Pons (tissue), 1 donor: Measurements from ENCODE around the gene NIPBL.
"Not testable (repeated sequence)": the region's sequence is repeated elsewhere in the genome, so short reads cannot be mapped to it uniquely, and the experiment has no call there.

Experiments used
- DNase-seq: peaks from one replicate; pipeline ENCODE4 v3.0.0-alpha.2; 2016; ENCODE audit warnings: low spot score

Gene NIPBL

DNA sequence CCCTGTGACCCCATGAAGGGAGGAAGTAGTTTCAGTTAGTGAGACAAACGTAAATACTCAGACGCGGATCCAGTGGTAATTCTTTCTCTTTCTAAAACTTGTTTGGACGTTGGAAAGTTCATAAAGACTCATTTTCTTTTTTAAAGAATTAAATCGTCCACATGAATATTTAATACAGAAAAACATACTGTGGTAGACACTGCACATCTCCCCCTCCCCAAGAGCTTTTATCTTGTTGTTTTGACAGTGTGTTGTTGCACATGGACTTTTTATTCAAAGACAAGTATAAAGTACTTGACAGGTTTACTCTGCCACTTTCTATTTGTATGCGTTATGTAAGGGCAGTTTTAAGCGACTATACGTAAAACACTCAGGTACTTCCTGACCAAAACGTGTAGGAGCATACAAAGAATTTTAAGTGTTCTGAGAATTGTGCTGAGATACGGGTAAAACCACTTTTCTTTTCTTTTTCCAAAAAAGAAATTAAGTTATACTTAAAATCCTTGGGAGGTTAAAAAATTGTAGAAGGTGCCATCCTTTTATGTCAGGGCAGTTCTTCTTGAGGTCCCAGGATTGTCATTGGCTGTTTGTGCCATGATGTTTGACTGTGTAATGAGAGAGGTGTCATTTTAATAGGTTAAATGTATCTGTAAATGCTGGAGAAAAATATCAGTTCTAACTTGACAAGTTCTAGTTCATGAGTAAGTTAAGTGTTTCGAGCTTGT is 1.3 kb downstream of the NIPBL start:
- peak; percentile 53 for DNase-seq

GRCh38 chr5:36878392-36879082 is 2.0 kb downstream of the NIPBL start:
- peak; percentile 20 for DNase-seq

GRCh38 chr5:36879274-36880033 is 2.9 kb downstream of the NIPBL start:
- peak; percentile 8 for DNase-seq

- DNase-seq: no peak
Measured at GRCh38 chr5:36880761-36881160, 4.2 kb downstream of the NIPBL start.

GRCh38 chr5:36881304-36881703 is 4.7 kb downstream of the NIPBL start:
- no peak for DNase-seq

DNA sequence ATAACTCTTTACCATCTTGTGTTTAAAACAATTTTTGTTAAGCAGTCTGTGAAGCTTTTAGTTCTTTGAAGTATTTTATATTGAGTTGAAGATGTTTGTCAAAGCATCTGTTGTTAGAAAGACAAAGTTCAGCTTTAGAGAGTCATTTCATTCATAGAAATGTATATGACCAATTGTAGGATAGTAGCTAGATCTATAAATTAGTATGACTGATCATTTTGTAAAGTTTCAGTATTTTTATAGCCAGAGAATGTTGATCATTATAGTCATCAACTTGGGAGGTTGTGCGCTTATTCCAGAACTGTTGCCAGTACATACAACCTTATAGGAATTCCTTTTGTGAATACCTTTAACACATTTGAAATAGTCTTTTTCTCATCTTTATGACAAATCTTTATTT is 5.2 kb downstream of the NIPBL start:
- DNase-seq: no peak

DNA sequence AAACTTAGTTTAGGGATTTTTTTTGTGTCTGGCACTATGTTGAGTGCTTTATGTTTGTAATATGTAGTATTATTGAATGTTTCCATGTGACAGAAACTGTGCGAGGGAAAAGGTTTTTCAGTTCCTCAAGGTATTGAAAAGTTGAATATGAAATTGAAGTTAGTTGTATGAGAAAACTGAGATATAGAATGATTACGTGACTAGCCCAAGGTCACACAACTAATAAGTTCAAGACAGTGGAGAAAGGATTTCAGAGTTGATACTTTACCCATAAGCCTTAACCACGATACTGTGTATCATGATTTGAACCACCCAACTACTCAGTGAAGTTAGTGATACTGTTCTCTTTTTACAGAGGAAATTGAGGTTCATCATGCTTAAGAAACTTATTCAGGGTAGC is 5.7 kb downstream of the NIPBL start:
- no peak for DNase-seq

DNA sequence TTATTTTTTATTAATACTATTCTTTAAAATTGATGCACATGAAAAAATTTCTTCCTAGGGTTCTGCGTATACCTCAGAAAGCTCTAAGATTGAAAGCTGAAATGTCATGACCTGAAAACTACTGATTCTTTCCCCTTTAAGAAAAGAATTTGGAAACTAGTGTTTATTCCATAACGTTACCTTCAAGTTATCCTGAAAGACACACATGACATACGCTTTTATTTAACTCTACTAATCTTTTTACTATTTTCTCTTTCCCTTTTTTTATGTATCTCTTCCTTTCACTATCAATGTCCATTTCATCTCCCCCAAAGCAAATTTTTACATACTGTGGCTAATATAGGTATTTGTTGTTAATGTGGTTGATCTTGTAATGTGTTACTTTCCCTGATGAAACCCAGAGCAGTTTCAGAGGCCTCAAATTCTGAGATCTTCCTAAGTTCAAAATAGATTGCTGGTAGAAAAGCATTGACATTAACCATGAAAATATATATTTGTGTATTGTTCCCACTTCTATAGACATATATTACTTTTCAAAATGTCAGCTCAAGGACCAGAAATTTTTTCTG is 7.4 kb downstream of the NIPBL start:
- DNase-seq: no peak

DNA sequence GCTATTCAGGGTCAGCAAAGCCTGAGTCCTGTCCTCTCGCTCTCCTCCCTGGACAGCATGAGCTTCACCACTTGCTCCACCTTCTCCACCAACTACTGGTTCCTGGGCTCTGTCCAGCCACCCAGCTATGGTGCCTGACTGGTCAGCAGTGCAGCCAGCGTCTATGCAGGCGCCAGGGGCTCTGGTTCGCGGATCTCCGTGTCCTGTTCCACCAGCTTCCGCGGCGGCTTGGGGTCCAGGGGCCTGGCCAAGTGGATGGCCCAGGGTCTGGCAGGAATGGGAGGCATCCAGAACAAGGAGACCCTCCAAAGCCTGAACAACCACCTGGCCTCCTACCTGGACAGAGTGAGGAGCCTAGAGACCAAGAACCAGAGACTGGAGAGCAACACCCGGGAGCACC is 8.6 kb downstream of the NIPBL start:
- no peak for DNase-seq

DNA sequence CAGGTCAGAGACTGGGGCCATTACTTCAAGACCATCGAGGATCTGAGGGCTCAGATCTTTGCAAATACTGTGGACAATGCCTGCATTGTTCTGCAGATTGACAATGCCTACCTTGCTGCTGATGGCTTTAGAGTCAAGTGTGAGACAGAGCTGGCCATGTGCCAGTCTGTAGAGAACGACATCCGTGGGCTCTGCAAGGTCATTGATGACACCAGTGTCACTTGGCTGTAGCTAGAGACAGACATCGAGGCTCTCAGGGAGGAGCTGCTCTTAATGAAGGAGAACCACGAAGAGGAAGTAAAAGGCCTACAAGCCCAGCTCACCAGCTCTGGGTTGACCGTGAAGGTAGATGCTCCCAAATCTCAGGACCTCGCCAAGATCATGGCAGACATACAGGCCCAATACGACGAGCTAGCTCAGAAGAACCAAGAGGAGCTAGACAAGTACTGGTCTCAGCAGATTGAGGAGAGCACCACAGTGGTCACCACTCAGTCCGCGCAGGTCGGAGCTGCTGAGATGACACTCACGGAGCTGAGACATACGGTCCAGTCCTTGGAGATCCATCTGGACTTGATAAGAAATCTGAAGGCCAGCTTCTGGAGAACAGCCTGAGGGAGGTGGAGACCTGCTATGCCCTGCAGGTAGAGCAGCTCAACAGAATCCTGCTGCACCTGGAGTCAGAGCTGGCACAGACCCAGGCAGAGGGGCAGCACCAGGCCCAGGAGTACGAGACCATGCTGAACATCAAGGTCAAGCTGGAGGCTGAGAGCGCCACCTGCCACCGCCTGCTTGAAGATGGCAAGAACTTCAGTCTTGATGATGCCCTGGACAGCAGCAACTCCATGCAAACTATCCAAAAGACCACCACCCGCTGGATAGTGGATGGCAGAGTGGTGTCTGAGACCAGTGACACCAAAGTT is 9.3 kb downstream of the NIPBL start:
- no peak for DNase-seq

GRCh38 chr5:36886791-36887190 is 10.2 kb downstream of the NIPBL start:
- no peak for DNase-seq

DNA sequence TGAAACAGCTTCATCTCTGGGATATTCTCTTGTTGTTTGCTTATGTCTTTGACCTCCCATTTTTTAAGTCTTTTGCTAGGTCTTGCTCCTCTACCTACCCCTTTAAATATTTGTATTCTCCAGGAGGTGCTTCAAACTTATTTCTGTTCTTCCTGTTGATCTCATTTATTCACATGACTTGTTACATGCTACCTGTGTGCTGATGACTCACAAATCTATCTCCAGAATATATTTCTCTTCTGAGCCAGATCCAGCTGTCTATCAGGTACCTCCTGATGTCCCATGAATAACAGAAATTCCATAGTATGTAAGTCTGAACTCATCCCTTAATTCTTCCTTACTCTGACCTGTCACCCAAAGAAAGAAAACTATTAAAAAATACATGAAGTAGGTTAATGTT is 11.0 kb downstream of the NIPBL start:
- DNase-seq: no peak

- no peak for DNase-seq
Measured at GRCh38 chr5:36888303-36888702, 11.7 kb downstream of the NIPBL start.

- DNase-seq: no peak
Measured at GRCh38 chr5:36889264-36889663, 12.7 kb downstream of the NIPBL start.

GRCh38 chr5:36891266-36891665 is 14.7 kb downstream of the NIPBL start:
- no peak for DNase-seq

GRCh38 chr5:36892085-36892830 is 15.7 kb downstream of the NIPBL start:
- DNase-seq: not testable (repeated sequence)

- no peak for DNase-seq
Measured at GRCh38 chr5:36894954-36895353, 18.4 kb downstream of the NIPBL start.

DNA sequence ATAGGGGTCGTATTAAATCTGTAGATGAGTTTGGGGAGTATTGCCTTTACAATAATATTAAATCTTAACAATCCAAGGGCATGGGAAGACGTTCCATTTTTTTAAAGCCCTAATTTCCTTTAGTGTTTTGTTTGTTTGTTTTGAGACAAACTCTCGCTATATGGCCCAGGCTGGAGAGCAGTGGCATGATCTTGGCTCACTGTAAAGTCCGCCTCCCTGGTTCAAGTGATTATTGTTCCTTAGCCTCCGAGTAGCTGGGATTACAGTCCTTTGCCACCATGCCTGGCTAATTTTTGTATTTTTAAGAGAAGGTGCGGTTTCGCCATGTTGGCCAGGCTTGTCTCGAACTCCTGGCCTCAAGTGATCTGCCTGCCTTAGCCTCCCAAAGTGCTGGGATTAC is 19.9 kb downstream of the NIPBL start:
- DNase-seq: no peak

GRCh38 chr5:36897616-36898015 is 21.0 kb downstream of the NIPBL start:
- no peak for DNase-seq

- no peak for DNase-seq
Measured at GRCh38 chr5:36899860-36900259, 23.3 kb downstream of the NIPBL start.

DNA sequence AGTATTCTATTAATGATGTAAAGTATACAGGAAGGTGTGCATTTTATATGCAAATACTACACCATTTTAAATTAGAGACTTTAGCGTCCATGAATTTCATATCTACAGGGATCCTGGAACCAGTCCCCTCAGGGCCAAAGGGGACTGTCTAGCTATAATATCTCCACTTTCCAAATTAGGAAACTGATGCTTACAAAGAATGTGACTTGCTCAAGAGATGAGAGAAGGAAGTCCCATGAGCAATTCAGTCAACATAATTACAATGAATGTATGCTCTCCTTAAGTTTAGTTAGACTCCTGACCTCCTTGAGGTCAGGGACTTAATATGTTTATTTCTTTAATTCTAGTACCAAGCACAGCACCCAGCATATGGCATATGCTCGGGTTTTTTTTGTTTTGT is 23.7 kb downstream of the NIPBL start:
- DNase-seq: no peak
